ENCODE results near the gene GPRC5C.
A peak's percentile ranks its signal among the peaks of the same experiment; 100 is the strongest.

GPRC5C gene

GRCh38 chr17:74453665-74454196 is 21.8 kb downstream of the GPRC5C start:
- peak; percentile 44 for DNase-seq (ENCODE audit: extremely low read depth, low read depth)

GRCh38 chr17:74454197-74455024 is 22.5 kb downstream of the GPRC5C start:
- TF ChIP-seq CTCF (IDR thresholded peaks at IDR 0.05; ENCODE audit: low read depth, low read length) = no peak; the same call in 1 of the 2 replicates
- no peak for DNase-seq (ENCODE audit: extremely low read depth, low read depth)

More at GRCh38 chr17:74453665-74454196, 21.8 kb downstream of the GPRC5C start:
- no peak for TF ChIP-seq CTCF (IDR thresholded peaks at IDR 0.05; ENCODE audit: low read depth, low read length)

GRCh38 chr17:74455025-74455545 is 23.2 kb downstream of the GPRC5C start:
- no peak for DNase-seq (ENCODE audit: extremely low read depth, low read depth)
- TF ChIP-seq CTCF (IDR thresholded peaks at IDR 0.05; ENCODE audit: low read depth, low read length) = no peak

GRCh38 chr17:74455821-74456220 is 23.9 kb downstream of the GPRC5C start:
- DNase-seq (ENCODE audit: extremely low read depth, low read depth) = no peak
- no peak for TF ChIP-seq CTCF (IDR thresholded peaks at IDR 0.05; ENCODE audit: low read depth, low read length)

GRCh38 chr17:74457146-74457819 is 25.4 kb downstream of the GPRC5C start:
- peak; percentile 11 for DNase-seq (ENCODE audit: extremely low read depth, low read depth)
- peak; percentile 96 for TF ChIP-seq CTCF (IDR thresholded peaks at IDR 0.05; ENCODE audit: low read depth, low read length)

GRCh38 chr17:74457820-74458166 is 25.9 kb downstream of the GPRC5C start:
- DNase-seq (ENCODE audit: extremely low read depth, low read depth) = no peak
- TF ChIP-seq CTCF (IDR thresholded peaks at IDR 0.05; ENCODE audit: low read depth, low read length) = no peak

- DNase-seq (ENCODE audit: extremely low read depth, low read depth) = no peak
- TF ChIP-seq CTCF (IDR thresholded peaks at IDR 0.05; ENCODE audit: low read depth, low read length) = no peak
Observed at GRCh38 chr17:74458835-74459234, 26.9 kb downstream of the GPRC5C start.
